HepG2 (cell line): ENCODE results near the gene ZKSCAN8. TPM values are rescaled to one million over a fixed set of nuclear protein-coding genes. Genes with fewer than 3 reads are reported as not detected.

Experiments used
- BRD4 ChIP-seq: sonication (generic); formaldehyde crosslinking; IDR thresholded peaks from 2 replicates; pipeline ENCODE4 v1.4.0; 2020; ENCODE audit warnings: missing genetic modification reagents
- DMAP1 ChIP-seq: IDR thresholded peaks from 2 replicates; pipeline ENCODE4 v1.6.1; 2016
- DPF2 ChIP-seq: sonication (generic); formaldehyde crosslinking; IDR thresholded peaks from 2 replicates; pipeline ENCODE4 v1.4.0; 2020; ENCODE audit warnings: mild to moderate bottlenecking, low read depth, missing genetic modification reagents, borderline replicate concordance
- ELF4 ChIP-seq: sonication (generic); formaldehyde crosslinking; IDR thresholded peaks from 2 replicates; pipeline ENCODE4 v1.5.0; 2020; ENCODE audit warnings: missing genetic modification reagents, mild to moderate bottlenecking, moderate library complexity, borderline replicate concordance
- JUNB ChIP-seq: sonication (generic); formaldehyde crosslinking; IDR thresholded peaks from 2 replicates; pipeline ENCODE4 v1.8.0; 2022; ENCODE audit warnings: missing genetic modification reagents, mild to moderate bottlenecking, borderline replicate concordance
- KDM5A ChIP-seq: fragments of 200-600 bp; sonication (generic); IDR thresholded peaks from 2 replicates; pipeline ENCODE4 v1.7.0; 2018; ENCODE audit warnings: antibody characterized with exemption, mild to moderate bottlenecking, low read length, borderline replicate concordance
- ZBTB4 ChIP-seq: sonication (generic); formaldehyde crosslinking; IDR thresholded peaks from 2 replicates; pipeline ENCODE4 v1.4.0; 2020; ENCODE audit warnings: missing genetic modification reagents, mild to moderate bottlenecking, borderline replicate concordance
- ZFP36L2 ChIP-seq: sonication (generic); formaldehyde crosslinking; IDR thresholded peaks from 2 replicates; pipeline ENCODE4 v1.4.0; 2020; ENCODE audit warnings: missing genetic modification reagents
- ZFX ChIP-seq: sonication (generic); formaldehyde crosslinking; IDR thresholded peaks from 2 replicates; pipeline ENCODE4 v1.4.0; 2020; ENCODE audit warnings: mild to moderate bottlenecking, low read depth, missing genetic modification reagents, moderate library complexity
- ZNF563 ChIP-seq: sonication (generic); formaldehyde crosslinking; IDR thresholded peaks from 2 replicates; pipeline ENCODE4 v1.8.0; 2022; ENCODE audit warnings: mild to moderate bottlenecking, moderate library complexity, missing genetic modification reagents
- ZNF740 ChIP-seq: sonication (generic); formaldehyde crosslinking; IDR thresholded peaks from 2 replicates; pipeline ENCODE4 v1.4.0; 2020; ENCODE audit warnings: missing genetic modification reagents
- ZNF749 ChIP-seq: sonication (generic); formaldehyde crosslinking; IDR thresholded peaks from 2 replicates; pipeline ENCODE4 v1.8.0; 2022; ENCODE audit warnings: mild to moderate bottlenecking, missing genetic modification reagents, moderate library complexity, borderline replicate concordance
- polyA plus RNA-seq, 8 experiments: library from polyadenylated mRNA; depleted of rRNA in 3 of 8; stranded (reverse) in 7 of 8; unstranded in 1 of 8; fragments of >200 nt; fragmentation: Illumina TruSeq in 4 of 8; extraction: Trizol in 4 of 8; gene quantifications; 2 replicates each; pipeline versions ENCODE4 v1.2.1 to v1.2.3, GENCODE V29; 2011 to 2016; ENCODE audit warnings: low read depth in 4 of 8, missing spikeins in 1 of 8, mixed read lengths in 1 of 8; ENCODE audit not compliant: insufficient read depth in 1 of 8
- total RNA-seq, 5 experiments: library from RNA; depleted of rRNA; stranded (reverse); fragments of >200 nt; fragmentation: Illumina TruSeq; extraction: Trizol; gene quantifications; 2 replicates each; pipeline ENCODE4 v1.2.3, GENCODE V29; 2016; ENCODE audit warnings: low read depth in 1 of 5
- TF ChIP-seq, protein P1 (sequence below): sonication (generic); formaldehyde crosslinking; IDR thresholded peaks from 2 replicates; pipeline ENCODE4 v1.8.1; 2023; ENCODE audit warnings: missing genetic modification reagents, inconsistent platforms, borderline replicate concordance

Gene ZKSCAN8
- total and polyA plus RNA-seq, 2 of the 13 experiments (the other 11 are each of a cell fraction or from before 2014, with no cell fraction given), result 12.4 to 20.9 TPM

GRCh38 chr6:28167926-28168325, 26.2 kb downstream of the ZKSCAN8 start (continued):
- TF ChIP-seq ZNF740 (no peak), ZNF749 (CRISPR knock-in tag) (no peak), BRD4 (CRISPR knock-in tag) (no peak), ZFP36L2 (CRISPR knock-in tag) (no peak), KDM5A (no peak), ZNF563 (no peak), DPF2 (CRISPR knock-in tag) (no peak), DMAP1 (no peak), ELF4 (no peak), ZFX (CRISPR knock-in tag) (no peak), ZBTB4 (CRISPR knock-in tag) (no peak), JUNB (CRISPR knock-in tag) (no peak)
- TF ChIP-seq, protein P1, sequence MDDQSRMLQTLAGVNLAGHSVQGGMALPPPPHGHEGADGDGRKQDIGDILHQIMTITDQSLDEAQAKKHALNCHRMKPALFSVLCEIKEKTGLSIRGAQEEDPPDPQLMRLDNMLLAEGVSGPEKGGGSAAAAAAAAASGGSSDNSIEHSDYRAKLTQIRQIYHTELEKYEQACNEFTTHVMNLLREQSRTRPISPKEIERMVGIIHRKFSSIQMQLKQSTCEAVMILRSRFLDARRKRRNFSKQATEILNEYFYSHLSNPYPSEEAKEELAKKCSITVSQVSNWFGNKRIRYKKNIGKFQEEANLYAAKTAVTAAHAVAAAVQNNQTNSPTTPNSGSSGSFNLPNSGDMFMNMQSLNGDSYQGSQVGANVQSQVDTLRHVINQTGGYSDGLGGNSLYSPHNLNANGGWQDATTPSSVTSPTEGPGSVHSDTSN, result no peak
